Stimulated activated CD8-positive, alpha-beta memory T cell treated with anti-CD3 and anti-CD28 coated beads, Interleukin-15, amount 100 ng/mL, for 4 hours (primary cell): ENCODE measurements around the gene PIK3R5.

ENCODE experiments used
- DNase-seq, 2 donors: peaks; one replicate each; pipeline ENCODE4 v3.0.0-alpha.2; 2020; ENCODE audit warnings: low read depth in 2 of 2

PIK3R5 gene

GRCh38 chr17:8832711-8833352 is 132.7 kb downstream of the PIK3R5 start:
- no peak for DNase-seq

- no peak for DNase-seq
Observed at GRCh38 chr17:8831234-8831849, 134.2 kb downstream of the PIK3R5 start.

GRCh38 chr17:8830141-8830540 is 135.4 kb downstream of the PIK3R5 start:
- DNase-seq = no peak

- no peak for DNase-seq
Observed at GRCh38 chr17:8829036-8829941, 136.2 kb downstream of the PIK3R5 start.
